GM12864 (cell line): ENCODE data around the gene KMT5C.
"Not testable (repeated sequence)": the region's sequence is repeated elsewhere in the genome, so short reads cannot be mapped to it uniquely, and the experiment has no call there.

ENCODE experiments used
- DNase-seq: peaks from one replicate; pipeline ENCODE4 v3.0.0-alpha.2; 2011; ENCODE audit warnings: low read depth
- H3K4me3 ChIP-seq: 2 replicates; pipeline ENCODE4 v1.5.1; 2011; ENCODE audit warnings: mild to moderate bottlenecking, low read depth, low read length, control low read depth
- CTCF ChIP-seq: IDR thresholded peaks from 2 replicates; pipeline ENCODE4 v1.5.1; 2011; ENCODE audit warnings: low read depth, mild to moderate bottlenecking, moderate library complexity, low read length, control low read depth, inconsistent platforms; ENCODE audit errors: missing control alignments

The KMT5C gene

GRCh38 chr19:55325172-55325571, 14.5 kb upstream of the KMT5C start, which contains the start of gene TMEM150B:
TMEM150B (minus strand) TSS chr19:55325341; CDS start chr19:55321036, 4,305 bp downstream.
- DNase-seq = no peak
- no peak within 1 kb of the TSS; the same call in 1 of the 2 replicates for H3K4me3 ChIP-seq
- no peak for TF ChIP-seq CTCF

GRCh38 chr19:55328774-55329318, 10.8 kb upstream of the KMT5C start:
- H3K4me3 ChIP-seq, DNase-seq: not testable (repeated sequence)

GRCh38 chr19:55329791-55330190, 9.9 kb upstream of the KMT5C start:
- not testable (repeated sequence) for DNase-seq, H3K4me3 ChIP-seq

GRCh38 chr19:55333870-55334269, 5.8 kb upstream of the KMT5C start:
- TF ChIP-seq CTCF = no peak
- DNase-seq = no peak
- H3K4me3 ChIP-seq = no peak overlapping the region

- no peak overlapping the region for H3K4me3 ChIP-seq
- DNase-seq = no peak
- no peak for TF ChIP-seq CTCF
These were observed 3.6 kb upstream of the KMT5C start for GRCh38 chr19:55336101-55336500.

GRCh38 chr19:55339889-55340783, 460 bp downstream of the KMT5C start:
- H3K4me3 ChIP-seq = peak overlapping the region; percentile 91
- TF ChIP-seq CTCF = no peak
- no peak for DNase-seq

GRCh38 chr19:55340784-55341147, 1.1 kb downstream of the KMT5C start:
- no peak for TF ChIP-seq CTCF
- DNase-seq = no peak
- peak overlapping the region; percentile 91 for H3K4me3 ChIP-seq

GRCh38 chr19:55341171-55341588, 1.5 kb downstream of the KMT5C start:
- peak overlapping the region; percentile 91 for H3K4me3 ChIP-seq
- no peak for TF ChIP-seq CTCF
- DNase-seq = no peak
